WTC11 (cell line): ENCODE results near the gene ARAP3. TPM values are rescaled to one million over a fixed set of nuclear protein-coding genes. Genes with fewer than 3 reads are reported as not detected.

Experiments
- ATAC-seq: fragments of 200-7000 bp; cut with Tn5 transposase; 2 replicates; pipeline ENCODE4 v1.10.0; 2021; ENCODE audit warnings: mild to moderate bottlenecking, moderate library complexity
- CTCF ChIA-PET: fragments of 300-600 bp; sonication (Branson Sonifier 250); formaldehyde crosslinking; loops from one replicate; lab custom pipeline; 2021; ENCODE audit warnings: antibody characterized with exemption; lab: Charles Lee
- POLR2A ChIA-PET: fragments of 350-600 bp; sonication (Branson Sonifier 250); formaldehyde crosslinking; loops from one replicate; lab custom pipeline; 2021; ENCODE audit warnings: antibody characterized with exemption; lab: Charles Lee
- DNase-seq: peaks from one replicate; pipeline ENCODE4 v3.0.0; 2021; ENCODE audit warnings: low spot score
- H3K27ac Mint-ChIP-seq: 2 replicates; pipeline ENCODE4 v1.8.0; 2021; ENCODE audit warnings: mixed read lengths
- H3K27me3 Mint-ChIP-seq: 2 replicates; pipeline ENCODE4 v1.8.0; 2021; ENCODE audit warnings: low read depth, mild to moderate bottlenecking, moderate library complexity, mixed read lengths
- H3K36me3 Mint-ChIP-seq: 2 replicates; pipeline ENCODE4 v1.8.0; 2021; ENCODE audit warnings: mixed read lengths
- H3K4me1 Mint-ChIP-seq: 2 replicates; pipeline ENCODE4 v1.8.0; 2022; ENCODE audit warnings: mixed read lengths
- H3K4me3 Mint-ChIP-seq: 2 replicates; pipeline ENCODE4 v1.8.0; 2021; ENCODE audit warnings: mild to moderate bottlenecking, moderate library complexity, mixed read lengths
- H3K9me3 Mint-ChIP-seq: 2 replicates; pipeline ENCODE4 v1.8.0; 2021; ENCODE audit warnings: mixed read lengths
- CREB1 ChIP-seq: sonication (generic); formaldehyde crosslinking; IDR thresholded peaks from 2 replicates; pipeline ENCODE4 v1.8.0; 2023; ENCODE audit warnings: mild to moderate bottlenecking, missing genetic modification reagents
- ELF4 ChIP-seq: sonication (generic); formaldehyde crosslinking; IDR thresholded peaks from 2 replicates; pipeline ENCODE4 v1.8.1; 2022; ENCODE audit warnings: low read depth, mild to moderate bottlenecking, moderate library complexity, missing genetic modification reagents
- FOXP1 ChIP-seq: sonication (generic); formaldehyde crosslinking; IDR thresholded peaks from 2 replicates; pipeline ENCODE4 v1.8.0; 2022; ENCODE audit warnings: missing genetic modification reagents, mild to moderate bottlenecking, moderate library complexity, borderline replicate concordance
- GABPB1 ChIP-seq: sonication (generic); formaldehyde crosslinking; IDR thresholded peaks from 2 replicates; pipeline ENCODE4 v1.8.1; 2023; ENCODE audit warnings: mild to moderate bottlenecking, missing genetic modification reagents
- HMGA2 ChIP-seq: fragments of 250-450 bp; sonication (Bioruptor Pico); IDR thresholded peaks from 2 replicates; pipeline ENCODE4 v1.4.0; 2021; ENCODE audit warnings: mild to moderate bottlenecking, moderate library complexity
- JAZF1 ChIP-seq: fragments of 250-450 bp; sonication (Bioruptor Pico); IDR thresholded peaks from 2 replicates; pipeline ENCODE4 v1.9.0; 2021; ENCODE audit warnings: moderate library complexity, mild to moderate bottlenecking, inconsistent platforms
- NFE2L1 ChIP-seq: sonication (generic); formaldehyde crosslinking; IDR thresholded peaks from 2 replicates; pipeline ENCODE4 v1.8.1; 2023; ENCODE audit warnings: missing genetic modification reagents
- NR2C2 ChIP-seq: sonication (generic); formaldehyde crosslinking; IDR thresholded peaks from 2 replicates; pipeline ENCODE4 v1.8.0; 2022; ENCODE audit warnings: mild to moderate bottlenecking, missing genetic modification reagents
- OVOL2 ChIP-seq: fragments of 250-450 bp; sonication (Bioruptor Pico); IDR thresholded peaks from 2 replicates; pipeline ENCODE4 v1.9.0; 2021; ENCODE audit warnings: mild to moderate bottlenecking, borderline replicate concordance
- ZNF232 ChIP-seq: sonication (generic); formaldehyde crosslinking; IDR thresholded peaks from 2 replicates; pipeline ENCODE4 v1.8.0; 2022; ENCODE audit warnings: mild to moderate bottlenecking, missing genetic modification reagents
- total RNA-seq: library from RNA; stranded (reverse); gene quantifications from 3 replicates; pipeline ENCODE4 v1.2.3, GENCODE V29; 2021
- TF ChIP-seq, protein P1 (sequence below): fragments of 250-450 bp; sonication (Bioruptor Pico); IDR thresholded peaks from 2 replicates; pipeline ENCODE4 v1.9.0; 2021; ENCODE audit warnings: mild to moderate bottlenecking, borderline replicate concordance
- TF ChIP-seq, protein P2 (sequence below): fragments of 200-600 bp; IDR thresholded peaks from 2 replicates; pipeline ENCODE4 v1.8.0; 2022; ENCODE audit warnings: antibody characterized with exemption
- TF ChIP-seq, protein P3 (sequence below): sonication (generic); formaldehyde crosslinking; conservative IDR thresholded peaks from 2 replicates; pipeline ENCODE4 v1.8.1; 2023; ENCODE audit warnings: mild to moderate bottlenecking, low read depth, missing genetic modification reagents, moderate library complexity
- TF ChIP-seq, protein P4 (sequence below): fragments of 250-450 bp; sonication (Bioruptor Pico); IDR thresholded peaks from 2 replicates; pipeline ENCODE4 v1.8.0; 2021; ENCODE audit warnings: mild to moderate bottlenecking

Gene ARAP3
- total RNA-seq, 1 experiment from 2014 or later = 60.4 TPM

DNA sequence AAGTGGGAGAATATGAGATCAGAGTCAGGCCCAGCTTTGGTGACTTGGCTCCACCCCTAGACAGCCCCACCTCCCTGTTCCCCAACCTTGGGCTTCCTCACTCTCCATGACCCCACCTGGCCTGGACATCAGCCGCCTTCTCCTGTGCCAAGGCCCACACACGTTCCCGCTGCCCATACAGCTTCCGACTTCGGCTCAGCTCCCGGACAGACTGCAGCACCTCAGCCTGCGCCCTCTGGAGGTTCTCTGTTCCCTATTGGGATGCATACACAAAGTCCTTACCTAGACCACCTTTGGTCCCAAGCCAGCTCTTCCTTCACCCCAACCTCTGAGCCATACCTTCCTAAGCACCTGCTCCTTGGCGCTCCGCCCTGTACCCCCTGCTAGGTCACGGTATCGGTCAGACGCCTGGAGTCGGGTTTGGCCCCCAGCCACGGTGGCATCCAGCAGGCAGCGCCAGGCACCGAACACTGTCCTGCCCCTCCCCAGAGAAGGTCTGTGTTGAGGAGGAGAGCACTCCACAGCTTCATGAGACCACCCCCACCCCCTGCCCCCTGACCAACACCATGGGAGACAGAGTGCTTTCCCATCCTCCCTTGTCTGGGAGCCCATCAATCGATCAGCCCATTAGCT lies 32.9 kb downstream of the ARAP3 start:
- POLR2A ChIA-PET = interaction anchor here (0.6 to 1.0 kb wide), 3 partner anchors 11 to 23 kb away, joined by 3 to 5 read pairs (median 4); partner anchors contain the start of genes HDAC3 and RELL2
- no peak overlapping the region for H3K27ac Mint-ChIP-seq
- DNase-seq (no peak), ATAC-seq (no peak)
- no peaks in the 10 kb centered on the region for H3K27me3 Mint-ChIP-seq
- CTCF ChIA-PET = interaction anchor here (1.1 to 3.1 kb wide), 5 partner anchors 12 to 57 kb away, joined by 3 to 27 read pairs (median 10); partner anchors contain the start of genes DIAPH1, HDAC3 and RELL2
- no peaks in the 10 kb centered on the region for H3K9me3 Mint-ChIP-seq
- peaks cover 20% of the 10 kb centered on the region for H3K4me1 Mint-ChIP-seq
- TF ChIP-seq FOXP1 = peak; percentile 15; the same call in 1 of the 2 replicates
- TF ChIP-seq CREB1 (CRISPR knock-in tag) = no peak
- TF ChIP-seq, all 79 proteins: peak for 1
- Mint-ChIP-seq H3K4me3 (no peak overlapping the region), H3K36me3 (peaks cover 28% of the 10 kb centered on the region)

DNA sequence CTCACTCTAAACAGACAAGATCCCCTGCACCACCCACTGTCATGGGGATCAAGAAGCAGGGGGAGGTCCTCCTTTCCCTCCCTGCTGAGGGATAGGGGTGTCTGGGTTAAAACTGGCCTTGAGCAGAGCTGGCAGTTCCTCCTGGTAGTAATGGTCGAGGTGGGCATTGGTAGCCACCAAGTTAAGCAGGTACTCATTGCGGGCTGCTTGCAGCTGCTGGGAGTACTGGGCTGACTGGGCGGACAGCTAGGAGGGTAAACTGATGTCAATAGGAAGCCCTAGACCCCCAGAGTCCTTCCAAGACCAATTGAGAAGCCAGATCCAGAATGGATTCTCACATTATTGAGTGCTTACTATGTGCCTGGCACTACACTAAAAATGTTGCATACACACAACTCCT lies 34.2 kb downstream of the ARAP3 start:
- no peak overlapping the region for H3K4me3 Mint-ChIP-seq
- ATAC-seq (no peak), DNase-seq (no peak)
- H3K27me3 Mint-ChIP-seq = no peaks in the 10 kb centered on the region
- H3K36me3 Mint-ChIP-seq = peaks cover 24% of the 10 kb centered on the region
- peaks cover 20% of the 10 kb centered on the region for H3K4me1 Mint-ChIP-seq
- POLR2A ChIA-PET = no interaction called here
- TF ChIP-seq JAZF1 (CRISPR knock-in tag) (no peak), ELF4 (CRISPR knock-in tag) (no peak), ZNF232 (CRISPR knock-in tag) (no peak)
- TF ChIP-seq, protein P1, sequence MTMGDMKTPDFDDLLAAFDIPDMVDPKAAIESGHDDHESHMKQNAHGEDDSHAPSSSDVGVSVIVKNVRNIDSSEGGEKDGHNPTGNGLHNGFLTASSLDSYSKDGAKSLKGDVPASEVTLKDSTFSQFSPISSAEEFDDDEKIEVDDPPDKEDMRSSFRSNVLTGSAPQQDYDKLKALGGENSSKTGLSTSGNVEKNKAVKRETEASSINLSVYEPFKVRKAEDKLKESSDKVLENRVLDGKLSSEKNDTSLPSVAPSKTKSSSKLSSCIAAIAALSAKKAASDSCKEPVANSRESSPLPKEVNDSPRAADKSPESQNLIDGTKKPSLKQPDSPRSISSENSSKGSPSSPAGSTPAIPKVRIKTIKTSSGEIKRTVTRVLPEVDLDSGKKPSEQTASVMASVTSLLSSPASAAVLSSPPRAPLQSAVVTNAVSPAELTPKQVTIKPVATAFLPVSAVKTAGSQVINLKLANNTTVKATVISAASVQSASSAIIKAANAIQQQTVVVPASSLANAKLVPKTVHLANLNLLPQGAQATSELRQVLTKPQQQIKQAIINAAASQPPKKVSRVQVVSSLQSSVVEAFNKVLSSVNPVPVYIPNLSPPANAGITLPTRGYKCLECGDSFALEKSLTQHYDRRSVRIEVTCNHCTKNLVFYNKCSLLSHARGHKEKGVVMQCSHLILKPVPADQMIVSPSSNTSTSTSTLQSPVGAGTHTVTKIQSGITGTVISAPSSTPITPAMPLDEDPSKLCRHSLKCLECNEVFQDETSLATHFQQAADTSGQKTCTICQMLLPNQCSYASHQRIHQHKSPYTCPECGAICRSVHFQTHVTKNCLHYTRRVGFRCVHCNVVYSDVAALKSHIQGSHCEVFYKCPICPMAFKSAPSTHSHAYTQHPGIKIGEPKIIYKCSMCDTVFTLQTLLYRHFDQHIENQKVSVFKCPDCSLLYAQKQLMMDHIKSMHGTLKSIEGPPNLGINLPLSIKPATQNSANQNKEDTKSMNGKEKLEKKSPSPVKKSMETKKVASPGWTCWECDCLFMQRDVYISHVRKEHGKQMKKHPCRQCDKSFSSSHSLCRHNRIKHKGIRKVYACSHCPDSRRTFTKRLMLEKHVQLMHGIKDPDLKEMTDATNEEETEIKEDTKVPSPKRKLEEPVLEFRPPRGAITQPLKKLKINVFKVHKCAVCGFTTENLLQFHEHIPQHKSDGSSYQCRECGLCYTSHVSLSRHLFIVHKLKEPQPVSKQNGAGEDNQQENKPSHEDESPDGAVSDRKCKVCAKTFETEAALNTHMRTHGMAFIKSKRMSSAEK (CRISPR knock-in tag) = no peak
- no peaks in the 10 kb centered on the region for H3K9me3 Mint-ChIP-seq
- H3K27ac Mint-ChIP-seq = no peak overlapping the region
- CTCF ChIA-PET = interaction anchor here (2.7 kb wide), 1 partner anchor 29 kb away, joined by 11 read pairs; the partner anchor contains the start of gene DIAPH1

DNA sequence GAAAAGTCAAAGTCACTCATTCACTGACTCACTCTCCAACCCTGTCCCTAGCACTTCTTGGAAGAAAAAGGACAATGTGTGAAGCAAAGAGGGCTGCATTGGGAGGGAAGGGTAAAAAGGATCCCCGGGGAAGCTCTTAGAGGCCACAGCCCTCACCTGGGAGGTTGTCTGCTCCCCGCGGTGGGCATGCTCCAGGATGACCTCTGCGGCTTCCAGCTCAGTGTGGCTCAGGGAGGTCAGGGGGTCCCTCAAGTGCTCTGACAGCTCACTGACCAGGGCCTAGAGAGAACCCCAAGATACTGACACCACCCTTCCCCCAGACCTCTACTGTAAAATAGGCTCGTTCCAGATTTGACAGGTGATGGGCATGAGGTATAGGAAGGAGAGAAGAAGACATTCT lies 34.8 kb downstream of the ARAP3 start:
- no peaks in the 10 kb centered on the region for H3K9me3 Mint-ChIP-seq
- no peak for TF ChIP-seq OVOL2 (CRISPR knock-in tag)
- no peak for TF ChIP-seq NFE2L1 (CRISPR knock-in tag)
- no peak for TF ChIP-seq NR2C2 (CRISPR knock-in tag)
- TF ChIP-seq, protein P2, sequence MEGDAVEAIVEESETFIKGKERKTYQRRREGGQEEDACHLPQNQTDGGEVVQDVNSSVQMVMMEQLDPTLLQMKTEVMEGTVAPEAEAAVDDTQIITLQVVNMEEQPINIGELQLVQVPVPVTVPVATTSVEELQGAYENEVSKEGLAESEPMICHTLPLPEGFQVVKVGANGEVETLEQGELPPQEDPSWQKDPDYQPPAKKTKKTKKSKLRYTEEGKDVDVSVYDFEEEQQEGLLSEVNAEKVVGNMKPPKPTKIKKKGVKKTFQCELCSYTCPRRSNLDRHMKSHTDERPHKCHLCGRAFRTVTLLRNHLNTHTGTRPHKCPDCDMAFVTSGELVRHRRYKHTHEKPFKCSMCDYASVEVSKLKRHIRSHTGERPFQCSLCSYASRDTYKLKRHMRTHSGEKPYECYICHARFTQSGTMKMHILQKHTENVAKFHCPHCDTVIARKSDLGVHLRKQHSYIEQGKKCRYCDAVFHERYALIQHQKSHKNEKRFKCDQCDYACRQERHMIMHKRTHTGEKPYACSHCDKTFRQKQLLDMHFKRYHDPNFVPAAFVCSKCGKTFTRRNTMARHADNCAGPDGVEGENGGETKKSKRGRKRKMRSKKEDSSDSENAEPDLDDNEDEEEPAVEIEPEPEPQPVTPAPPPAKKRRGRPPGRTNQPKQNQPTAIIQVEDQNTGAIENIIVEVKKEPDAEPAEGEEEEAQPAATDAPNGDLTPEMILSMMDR = no peak
- TF ChIP-seq GABPB1 (CRISPR knock-in tag) = no peak
- TF ChIP-seq HMGA2 (CRISPR knock-in tag) = no peak
- TF ChIP-seq, protein P3, sequence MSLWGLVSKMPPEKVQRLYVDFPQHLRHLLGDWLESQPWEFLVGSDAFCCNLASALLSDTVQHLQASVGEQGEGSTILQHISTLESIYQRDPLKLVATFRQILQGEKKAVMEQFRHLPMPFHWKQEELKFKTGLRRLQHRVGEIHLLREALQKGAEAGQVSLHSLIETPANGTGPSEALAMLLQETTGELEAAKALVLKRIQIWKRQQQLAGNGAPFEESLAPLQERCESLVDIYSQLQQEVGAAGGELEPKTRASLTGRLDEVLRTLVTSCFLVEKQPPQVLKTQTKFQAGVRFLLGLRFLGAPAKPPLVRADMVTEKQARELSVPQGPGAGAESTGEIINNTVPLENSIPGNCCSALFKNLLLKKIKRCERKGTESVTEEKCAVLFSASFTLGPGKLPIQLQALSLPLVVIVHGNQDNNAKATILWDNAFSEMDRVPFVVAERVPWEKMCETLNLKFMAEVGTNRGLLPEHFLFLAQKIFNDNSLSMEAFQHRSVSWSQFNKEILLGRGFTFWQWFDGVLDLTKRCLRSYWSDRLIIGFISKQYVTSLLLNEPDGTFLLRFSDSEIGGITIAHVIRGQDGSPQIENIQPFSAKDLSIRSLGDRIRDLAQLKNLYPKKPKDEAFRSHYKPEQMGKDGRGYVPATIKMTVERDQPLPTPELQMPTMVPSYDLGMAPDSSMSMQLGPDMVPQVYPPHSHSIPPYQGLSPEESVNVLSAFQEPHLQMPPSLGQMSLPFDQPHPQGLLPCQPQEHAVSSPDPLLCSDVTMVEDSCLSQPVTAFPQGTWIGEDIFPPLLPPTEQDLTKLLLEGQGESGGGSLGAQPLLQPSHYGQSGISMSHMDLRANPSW = no peak
- TF ChIP-seq ELF4 (CRISPR knock-in tag) = no peak
- TF ChIP-seq, protein P4, sequence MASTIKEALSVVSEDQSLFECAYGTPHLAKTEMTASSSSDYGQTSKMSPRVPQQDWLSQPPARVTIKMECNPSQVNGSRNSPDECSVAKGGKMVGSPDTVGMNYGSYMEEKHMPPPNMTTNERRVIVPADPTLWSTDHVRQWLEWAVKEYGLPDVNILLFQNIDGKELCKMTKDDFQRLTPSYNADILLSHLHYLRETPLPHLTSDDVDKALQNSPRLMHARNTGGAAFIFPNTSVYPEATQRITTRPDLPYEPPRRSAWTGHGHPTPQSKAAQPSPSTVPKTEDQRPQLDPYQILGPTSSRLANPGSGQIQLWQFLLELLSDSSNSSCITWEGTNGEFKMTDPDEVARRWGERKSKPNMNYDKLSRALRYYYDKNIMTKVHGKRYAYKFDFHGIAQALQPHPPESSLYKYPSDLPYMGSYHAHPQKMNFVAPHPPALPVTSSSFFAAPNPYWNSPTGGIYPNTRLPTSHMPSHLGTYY (CRISPR knock-in tag) = no peak
- TF ChIP-seq, all 79 proteins: peak for 0
- Mint-ChIP-seq H3K4me1 (peaks cover 16% of the 10 kb centered on the region), H3K36me3 (peaks cover 24% of the 10 kb centered on the region), H3K27ac (no peak overlapping the region), H3K4me3 (no peak overlapping the region), H3K27me3 (no peaks in the 10 kb centered on the region)
- ATAC-seq (no peak), DNase-seq (no peak)
- ChIA-PET CTCF (interaction anchor here (1.4 to 2.7 kb wide), 2 partner anchors 10 to 28 kb away, joined by 5 to 11 read pairs; partner anchors contain the start of genes DIAPH1 and RELL2), POLR2A (no interaction called here)
